Breast epithelium (tissue), 4 donors: Measurements from ENCODE around the gene PRDX1. TPM values are rescaled to one million over a fixed set of nuclear protein-coding genes. Genes with fewer than 3 reads are reported as not detected.
A peak's percentile ranks its signal among the peaks of the same experiment; 100 is the strongest.
"Not testable (repeated sequence)": the region's sequence is repeated elsewhere in the genome, so short reads cannot be mapped to it uniquely, and the experiment has no call there.

Experiments used
- DNase-seq, 2 donors: peaks; one replicate each; pipeline ENCODE4 v3.0.0-alpha.2; 2019; ENCODE audit warnings: low spot score in 2 of 2
- H3K27ac ChIP-seq, 2 donors: fragments of 200-600 bp; sonication (generic) in 1 of 2; one replicate each; pipeline ENCODE4 v1.5.1; 2016 to 2019; ENCODE audit warnings: mild to moderate bottlenecking in 1 of 2
- H3K27me3 ChIP-seq, 2 donors: fragments of 200-600 bp; sonication (generic) in 1 of 2; one replicate each; pipeline versions ENCODE4 v1.5.1 to v1.6.0; 2017 to 2019; ENCODE audit warnings: control low read depth in 1 of 2, mild to moderate bottlenecking in 1 of 2
- H3K36me3 ChIP-seq: fragments of 200-600 bp; one replicate; pipeline ENCODE4 v1.5.1; 2019
- H3K4me1 ChIP-seq, 2 donors: fragments of 200-600 bp; sonication (generic); one replicate each; pipeline ENCODE4 v1.5.1; 2016 to 2019; ENCODE audit warnings: control low read depth in 1 of 2
- H3K4me3 ChIP-seq, 3 donors: fragments of 200-600 bp; sonication (generic); 1 replicate in 2 of 3; 2 replicates in 1 of 3; pipeline ENCODE4 v1.5.1; 2016 to 2019; ENCODE audit warnings: mild to moderate bottlenecking in 3 of 3, moderate library complexity in 2 of 3
- H3K9me3 ChIP-seq, 2 donors: fragments of 200-600 bp; sonication (generic) in 1 of 2; one replicate each; pipeline ENCODE4 v1.5.1; 2016 to 2019; ENCODE audit warnings: control low read depth in 1 of 2
- CTCF ChIP-seq, 3 donors: fragments of 450-650 bp; IDR thresholded peaks; one replicate each; pipeline ENCODE4 v1.5.1; 2016 to 2017; ENCODE audit warnings: antibody characterized with exemption in 3 of 3, mild to moderate bottlenecking in 3 of 3, moderate library complexity in 3 of 3
- POLR2A ChIP-seq: fragments of 450-650 bp; IDR thresholded peaks from one replicate; pipeline ENCODE4 v1.6.1; 2016; ENCODE audit warnings: antibody characterized with exemption, mild to moderate bottlenecking, moderate library complexity
- POLR2AphosphoS5 ChIP-seq, 3 donors: sonication (generic); formaldehyde crosslinking; IDR thresholded peaks; one replicate each; pipeline ENCODE4 v1.6.1; 2017; ENCODE audit warnings: antibody characterized with exemption in 3 of 3
- intact Hi-C: fragments of 100-400 bp; cut with DNase I; formaldehyde crosslinking; loops from one replicate; pipeline ENCODE4 v1.15.1; 2023; ENCODE audit warnings: low total_unique reads
- total RNA-seq, 3 donors: library from RNA; depleted of rRNA; stranded (reverse); fragments of >200 nt; gene quantifications; one replicate each; pipeline ENCODE4 v1.1.0, GENCODE V29; 2016

Gene PRDX1
- total RNA-seq, 3 donors from 2014 or later: 178 to 313 (median 308) TPM

GRCh38 chr1:45492691-45493090, 29.0 kb downstream of the PRDX1 start:
- Histone ChIP-seq H3K27ac (no peak overlapping the region), H3K4me1 (no peaks in the 10 kb centered on the region), H3K4me3 (no peak overlapping the region), H3K36me3 (no peaks in the 10 kb centered on the region), H3K27me3 (no peaks in the 10 kb centered on the region), H3K9me3 (no peaks in the 10 kb centered on the region)
- DNase-seq: no peak
- no peak for TF ChIP-seq POLR2AphosphoS5 (IDR thresholded peaks at IDR 0.05)
- no peak for TF ChIP-seq CTCF (IDR thresholded peaks at IDR 0.05)
- TF ChIP-seq POLR2A: no peak
- intact Hi-C loops: loop anchor here (10.0 kb wide), 1 partner anchor 138 kb away; no protein-coding TSS in a partner anchor

GRCh38 chr1:45491487-45492260, 30.0 kb downstream of the PRDX1 start:
- Histone ChIP-seq H3K27me3 (no peaks in the 10 kb centered on the region), H3K36me3 (no peaks in the 10 kb centered on the region), H3K4me1 (no peaks in the 10 kb centered on the region), H3K9me3 (no peaks in the 10 kb centered on the region), H3K27ac (peak overlapping the region in 1 of 2 donors; percentile 53), H3K4me3 (peak overlapping the region; percentile 84 to 99 (median 91))
- TF ChIP-seq POLR2AphosphoS5 (IDR thresholded peaks at IDR 0.05) (no peak), CTCF (IDR thresholded peaks at IDR 0.05) (no peak), POLR2A (no peak)
- intact Hi-C loops: loop anchor here (10.0 kb wide), 1 partner anchor 137 kb away; no protein-coding TSS in a partner anchor
- DNase-seq: no peak

GRCh38 chr1:45490626-45491486, 30.8 kb downstream of the PRDX1 start, which contains the start of gene TESK2:
Gene TESK2, minus strand, starts transcription at chr1:45491163. Its CDS starts 33,378 bp downstream, at chr1:45457785.
- TF ChIP-seq POLR2A (peak; percentile 50), CTCF (IDR thresholded peaks at IDR 0.05) (peak; percentile 37 to 57 (median 43)), POLR2AphosphoS5 (IDR thresholded peaks at IDR 0.05) (peak; percentile 81 to 86 (median 83))
- Histone ChIP-seq H3K36me3 (no peaks in the 10 kb centered on the region), H3K9me3 (no peaks in the 10 kb centered on the region), H3K4me1 (no peaks in the 10 kb centered on the region), H3K4me3 (peak within 1 kb of the TSS; percentile 84 to 99 (median 91)), H3K27ac (peak within 1 kb of the TSS; percentile 73 to 87), H3K27me3 (no peaks in the 10 kb centered on the region)
- peak; percentile 97 to 100 for DNase-seq
- intact Hi-C loops: loop anchor here (10.0 kb wide), 1 partner anchor 136 kb away; no protein-coding TSS in a partner anchor

GRCh38 chr1:45490121-45490625, 31.5 kb downstream of the PRDX1 start:
- no peaks in the 10 kb centered on the region for H3K36me3 ChIP-seq
- H3K27ac ChIP-seq: peak overlapping the region; percentile 73 to 87
- DNase-seq: no peak
- no peak for TF ChIP-seq POLR2A
- H3K27me3 ChIP-seq: no peaks in the 10 kb centered on the region
- H3K4me3 ChIP-seq: peak overlapping the region; percentile 84 to 99 (median 91)
- intact Hi-C loops: loop anchor here (10.0 kb wide), 1 partner anchor 135 kb away; no protein-coding TSS in a partner anchor
- no peaks in the 10 kb centered on the region for H3K4me1 ChIP-seq
- no peaks in the 10 kb centered on the region for H3K9me3 ChIP-seq

GRCh38 chr1:45489379-45489778, 32.3 kb downstream of the PRDX1 start:
- H3K36me3 ChIP-seq, intact Hi-C loops, H3K27me3 ChIP-seq, DNase-seq, H3K4me1 ChIP-seq, H3K27ac ChIP-seq, H3K9me3 ChIP-seq: not testable (repeated sequence)
- H3K4me3 ChIP-seq: peak overlapping the region in 2 of 3 donors; percentile 84 to 99
